Urinary bladder (tissue), 4 donors: ENCODE results near the gene RYK. TPM values are rescaled to one million over a fixed set of nuclear protein-coding genes. Genes with fewer than 3 reads are reported as not detected.

Source experiments
- DNase-seq: peaks from one replicate; pipeline ENCODE4 v3.0.0-alpha.2; 2015; ENCODE audit errors: extremely low spot score
- H3K27ac ChIP-seq: one replicate; pipeline ENCODE4 v1.5.1; 2013; ENCODE audit warnings: low read depth, mild to moderate bottlenecking, moderate library complexity
- H3K36me3 ChIP-seq: one replicate; pipeline ENCODE4 v1.6.1; 2013; ENCODE audit warnings: mild to moderate bottlenecking, moderate library complexity; ENCODE audit not compliant: insufficient read depth
- H3K4me1 ChIP-seq: one replicate; pipeline ENCODE4 v1.6.1; 2013; ENCODE audit warnings: mild to moderate bottlenecking, moderate library complexity; ENCODE audit not compliant: insufficient read depth
- H3K4me3 ChIP-seq: one replicate; pipeline ENCODE4 v1.5.1; 2013; ENCODE audit warnings: low read depth, low read length
- WGBS: extraction: QIAGEN DNeasy Blood & Tissue Kit; methylation state at CpG from one replicate; pipeline ENCODE4 v1.1.7; 2013; 5-methylcytosine and 5-hydroxymethylcytosine counted together
- polyA plus RNA-seq: library from polyadenylated mRNA; stranded (reverse); fragments of 200-250 nt; gene quantifications from one replicate; pipeline ENCODE4 v1.2.3, GENCODE V29; 2013
- total RNA-seq: library from RNA; depleted of rRNA; stranded (reverse); fragments of >200 nt; gene quantifications from one replicate; pipeline ENCODE4 v1.2.3, GENCODE V29; 2014
- donor health status: healthy with polysubstance abuse.
- donor health status: healthy.

RYK gene
- total RNA-seq (197 TPM), polyA plus RNA-seq (56.4 TPM)

DNA sequence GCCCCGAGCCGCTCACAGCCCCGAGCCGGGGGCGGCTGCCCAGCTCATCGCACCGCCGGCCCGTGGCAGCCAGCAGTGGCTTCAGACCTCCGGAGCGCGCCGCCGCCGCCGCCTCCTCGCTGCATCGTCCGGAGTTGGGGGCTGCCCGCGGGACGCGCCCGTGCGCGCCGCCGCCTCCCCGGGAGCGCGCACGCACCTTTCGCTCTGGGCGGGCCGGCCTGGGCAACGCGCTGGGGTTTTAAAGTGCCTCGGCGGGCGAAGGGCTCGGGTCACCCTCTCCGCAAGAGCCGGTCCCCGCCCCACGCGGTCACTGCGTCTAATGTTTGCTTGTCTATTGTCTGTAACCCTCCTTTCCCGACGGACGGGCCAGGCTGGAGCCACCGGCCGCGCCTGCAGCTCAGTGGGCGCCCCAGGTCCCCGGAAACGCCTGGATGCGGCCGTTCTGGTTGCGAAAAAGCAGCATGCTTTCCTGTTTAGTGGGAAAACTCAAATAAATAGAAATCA is at the start of gene RYK:
RYK (minus strand) TSS at position 143 of the 504 bp plus-strand sequence. CDS start 205 bp downstream, outside the sequence.
- DNase-seq: peak; percentile 20
- Histone ChIP-seq H3K36me3 (no peaks in the 10 kb centered on the region), H3K4me3 (peak within 1 kb of the TSS; percentile 90), H3K27ac (peak within 1 kb of the TSS; percentile 95), H3K4me1 (no peaks in the 10 kb centered on the region)
- under 1% methylated on average over 59 of the region's 59 CpGs for WGBS

DNA sequence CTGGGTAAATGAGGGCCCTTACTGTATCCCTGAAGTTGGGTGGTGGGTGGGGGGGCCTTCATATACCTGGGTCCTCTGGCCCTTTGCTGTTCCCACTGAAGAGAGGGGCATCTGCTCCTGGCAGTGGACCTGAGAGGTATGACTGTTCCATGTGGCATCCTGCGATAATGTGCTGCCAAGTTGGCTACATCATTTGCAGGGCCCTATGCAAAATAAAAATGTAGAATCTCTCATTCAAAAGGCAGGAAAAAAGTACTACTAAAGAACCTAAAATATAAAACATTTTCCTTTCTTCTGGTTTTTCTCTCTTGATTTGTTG is 49.2 kb upstream of the RYK start:
- DNase-seq: no peak
- 87% methylated on average over 1 of the region's 1 CpG for WGBS

GRCh38 chr3:134299185-134299887 is 48.7 kb upstream of the RYK start:
- H3K36me3 ChIP-seq: no peaks in the 10 kb centered on the region

More for the DNA sequence above, 49.2 kb upstream of the RYK start:
- H3K36me3 ChIP-seq: no peaks in the 10 kb centered on the region
- no peak overlapping the region for H3K27ac ChIP-seq
- H3K4me1 ChIP-seq: no peaks in the 10 kb centered on the region
- no peak overlapping the region for H3K4me3 ChIP-seq

GRCh38 chr3:134298249-134298648 is 47.6 kb upstream of the RYK start:
- H3K27ac ChIP-seq: no peak overlapping the region
- WGBS: 90% methylated on average over 2 of the region's 2 CpGs
- no peak overlapping the region for H3K4me3 ChIP-seq
- DNase-seq: no peak
- H3K4me1 ChIP-seq: no peaks in the 10 kb centered on the region
- H3K36me3 ChIP-seq: no peaks in the 10 kb centered on the region

More at GRCh38 chr3:134299185-134299887, 48.7 kb upstream of the RYK start:
- Histone ChIP-seq H3K4me1 (no peaks in the 10 kb centered on the region), H3K27ac (no peak overlapping the region), H3K4me3 (no peak overlapping the region)
- no peak for DNase-seq
- 70% methylated on average over 4 of the region's 4 CpGs for WGBS

DNA sequence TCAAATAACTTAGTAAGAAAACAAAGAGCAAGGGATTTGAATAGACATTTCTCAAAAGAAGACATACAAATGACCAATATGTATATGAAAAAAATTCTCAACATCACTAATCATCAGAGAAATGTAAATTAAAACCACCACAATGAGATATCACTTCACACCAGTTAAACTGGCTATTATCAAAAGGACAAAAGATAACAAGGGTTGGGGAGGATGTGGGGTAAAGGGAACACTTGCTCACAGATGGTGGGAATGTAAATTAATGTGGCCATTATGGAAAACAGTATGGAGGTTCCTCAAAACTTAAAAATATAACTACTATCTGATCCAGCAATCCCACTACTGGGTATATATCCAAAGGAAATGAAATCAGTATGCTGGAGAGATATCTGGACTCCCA is 46.0 kb upstream of the RYK start:
- H3K4me3 ChIP-seq: no peak overlapping the region
- DNase-seq: no peak
- no peaks in the 10 kb centered on the region for H3K4me1 ChIP-seq
- H3K27ac ChIP-seq: no peak overlapping the region
- H3K36me3 ChIP-seq: no peaks in the 10 kb centered on the region

DNA sequence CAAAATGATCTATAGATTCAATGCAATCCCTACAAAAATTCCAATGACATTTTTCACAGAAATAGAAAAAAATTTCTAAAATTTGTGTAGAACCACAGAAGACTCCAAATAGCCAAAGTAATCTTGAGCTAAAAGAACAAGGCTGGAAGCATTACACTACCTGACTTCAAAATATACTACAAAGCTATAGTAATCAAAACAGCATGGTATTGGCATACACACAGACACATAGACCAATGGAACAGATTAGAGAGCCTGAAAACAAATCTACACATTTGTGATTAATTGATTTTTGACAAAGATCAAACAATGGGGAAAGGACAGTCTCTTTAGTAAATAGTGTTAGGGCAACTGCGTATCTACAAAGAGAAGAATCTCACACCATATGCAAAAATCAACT is 45.3 kb upstream of the RYK start:
- H3K4me1 ChIP-seq: no peaks in the 10 kb centered on the region
- H3K4me3 ChIP-seq: no peak overlapping the region
- no peak overlapping the region for H3K27ac ChIP-seq
- 99% methylated on average over 1 of the region's 1 CpG for WGBS
- H3K36me3 ChIP-seq: no peaks in the 10 kb centered on the region
- DNase-seq: no peak

DNA sequence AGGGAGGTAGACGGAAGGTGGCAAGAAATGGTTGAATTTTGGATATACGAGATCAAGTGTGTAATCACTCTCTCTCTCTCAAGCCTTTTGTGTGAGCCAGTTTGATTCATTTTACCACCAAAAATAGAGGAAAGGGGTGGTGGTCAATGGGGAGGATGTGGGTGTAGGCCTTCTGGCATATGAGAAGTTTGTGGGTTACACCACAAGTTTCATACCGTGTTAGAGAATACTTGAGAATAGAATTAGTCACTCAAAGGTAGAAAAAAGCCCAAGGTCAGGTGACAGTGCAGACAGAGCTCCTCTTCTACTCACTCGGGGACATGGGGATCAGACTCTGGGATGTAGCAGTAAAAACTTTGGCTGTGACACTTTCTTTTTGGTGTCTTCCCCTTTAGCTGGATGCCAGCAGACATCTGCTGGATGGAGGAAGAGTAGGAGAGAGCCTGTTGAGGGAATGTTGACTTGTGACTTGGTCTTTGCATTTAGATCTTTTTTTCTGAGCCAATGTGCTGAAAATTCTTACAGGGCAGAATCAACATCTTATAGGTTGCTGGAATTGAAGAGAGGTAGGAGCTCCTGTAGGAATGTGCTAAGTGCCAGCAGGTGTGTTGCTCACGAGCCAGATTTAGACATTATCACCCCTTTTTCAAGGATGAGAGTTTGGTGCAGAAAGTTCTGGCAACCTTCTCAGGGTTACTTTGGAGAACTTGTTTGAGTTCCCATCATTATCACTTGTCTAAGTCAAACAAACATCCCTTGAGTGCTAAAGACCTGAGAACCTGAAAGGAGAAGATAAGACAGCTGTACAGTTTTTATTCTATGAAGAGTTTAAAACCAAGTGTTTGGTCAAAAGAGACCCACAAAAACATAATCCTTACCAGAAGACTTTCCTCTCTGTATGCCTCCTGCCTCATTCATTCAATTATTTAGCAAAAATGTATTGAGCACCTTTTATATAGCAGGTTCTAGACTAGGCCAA is 43.9 kb upstream of the RYK start:
- no peak overlapping the region for H3K4me3 ChIP-seq
- no peaks in the 10 kb centered on the region for H3K4me1 ChIP-seq
- no peak for DNase-seq
- 75% methylated on average over 5 of the region's 5 CpGs for WGBS
- H3K36me3 ChIP-seq: no peaks in the 10 kb centered on the region
- no peak overlapping the region for H3K27ac ChIP-seq

- WGBS: 25% methylated on average over 4 of the region's 4 CpGs
- H3K27ac ChIP-seq: no peak overlapping the region
- DNase-seq: peak; percentile 82
Observed at GRCh38 chr3:134291319-134292254, 40.9 kb upstream of the RYK start.

DNA sequence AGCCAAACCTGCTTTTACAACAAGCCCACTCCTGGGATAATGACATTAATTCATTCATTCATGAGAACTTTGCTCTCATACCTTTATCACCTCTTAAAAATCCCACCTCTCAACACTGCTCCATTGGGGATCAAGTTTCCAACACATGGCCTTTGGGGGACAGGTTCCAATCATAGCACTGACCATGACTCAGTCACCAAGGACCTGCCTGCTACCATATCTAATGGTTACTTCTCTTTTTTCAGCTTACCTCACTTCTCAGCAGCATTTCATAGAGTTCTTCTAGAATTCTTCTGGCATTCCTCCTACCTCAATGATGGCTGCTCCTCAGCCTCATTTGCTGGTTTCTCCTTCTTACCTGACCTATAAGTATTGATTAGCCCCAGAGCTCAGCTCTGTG is 36.9 kb upstream of the RYK start:
- Histone ChIP-seq H3K4me3 (no peak overlapping the region), H3K36me3 (no peaks in the 10 kb centered on the region)

More at GRCh38 chr3:134291319-134292254, 40.9 kb upstream of the RYK start:
- Histone ChIP-seq H3K4me1 (no peaks in the 10 kb centered on the region), H3K36me3 (no peaks in the 10 kb centered on the region), H3K4me3 (no peak overlapping the region)

DNA sequence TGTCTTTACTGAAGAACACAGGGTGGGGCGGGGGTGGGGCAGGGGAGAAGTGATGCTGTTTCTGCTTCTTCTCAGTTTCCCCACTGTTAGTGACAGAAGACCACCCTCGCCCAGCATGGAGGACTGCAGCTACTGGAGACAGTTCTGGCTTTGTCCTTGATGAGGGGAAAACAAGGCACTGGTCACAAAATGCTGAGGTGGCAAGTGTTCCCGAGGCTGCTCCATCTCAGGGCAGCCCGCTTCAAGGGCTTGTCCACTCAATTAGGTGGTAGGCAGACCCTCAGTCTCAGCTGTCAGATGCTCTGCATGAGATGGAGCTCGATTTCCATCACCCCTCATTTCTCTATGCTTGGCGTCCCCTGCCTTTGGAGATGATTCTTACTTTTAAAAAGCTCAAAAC is 33.8 kb upstream of the RYK start:
- 92% methylated on average over 6 of the region's 6 CpGs for whole genome bisulfite sequencing
- H3K36me3 ChIP-seq: no peaks in the 10 kb centered on the region
- H3K4me3 ChIP-seq: no peak overlapping the region
- H3K4me1 ChIP-seq: no peaks in the 10 kb centered on the region
- no peak for DNase-seq
- no peak overlapping the region for H3K27ac ChIP-seq

More for the DNA sequence above, 36.9 kb upstream of the RYK start:
- DNase-seq: no peak
- H3K4me1 ChIP-seq: no peaks in the 10 kb centered on the region
- no peak overlapping the region for H3K27ac ChIP-seq

- 70% methylated on average over 8 of the region's 8 CpGs for WGBS
- no peak for DNase-seq
- H3K4me3 ChIP-seq: no peak overlapping the region
Observed at GRCh38 chr3:134282659-134283047, 32.0 kb upstream of the RYK start.

DNA sequence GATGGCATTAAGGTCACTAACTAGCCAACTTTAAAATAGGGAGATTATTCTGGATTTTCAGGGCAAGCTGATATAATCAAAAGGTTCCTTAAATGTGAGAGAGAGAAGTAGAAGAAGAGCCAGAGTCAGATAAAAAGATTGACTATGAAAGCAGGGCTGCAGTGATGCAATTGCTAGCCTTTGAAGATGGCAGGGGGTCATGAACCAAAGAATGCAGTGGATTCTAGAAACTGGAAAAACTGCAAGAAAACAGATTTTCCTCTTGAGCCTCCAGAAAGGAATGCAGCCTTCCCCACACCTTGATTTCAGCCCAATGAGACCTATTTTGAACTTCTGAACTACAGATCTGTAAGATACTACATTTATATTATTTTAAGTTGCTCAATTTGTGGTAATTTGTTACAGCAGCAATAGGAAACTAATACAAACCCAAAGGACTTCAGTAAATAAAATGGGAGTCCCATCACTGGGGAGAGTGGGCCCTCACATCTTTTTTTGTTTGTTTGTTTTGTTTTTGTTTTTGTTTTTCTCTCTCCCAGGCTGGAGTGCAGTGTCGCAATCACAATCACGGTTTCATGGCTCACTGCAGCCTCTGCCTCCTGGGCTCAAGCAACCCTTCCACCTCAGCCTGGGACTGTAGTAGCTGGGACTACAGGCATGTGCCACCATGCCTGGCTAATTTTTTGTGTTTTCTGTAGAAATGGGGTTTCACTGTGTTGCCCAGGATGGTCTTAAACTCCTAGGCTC is 31.4 kb upstream of the RYK start:
- Histone ChIP-seq H3K27ac (no peak overlapping the region), H3K4me1 (no peaks in the 10 kb centered on the region), H3K4me3 (no peak overlapping the region), H3K36me3 (no peaks in the 10 kb centered on the region)
- no peak for DNase-seq
- WGBS: 87% methylated on average over 2 of the region's 2 CpGs

More at GRCh38 chr3:134282659-134283047, 32.0 kb upstream of the RYK start:
- H3K4me1 ChIP-seq: no peaks in the 10 kb centered on the region
- H3K27ac ChIP-seq: no peak overlapping the region
- H3K36me3 ChIP-seq: no peaks in the 10 kb centered on the region
